ENCODE data around the gene SCYGR4. TPM values are rescaled to one million over a fixed set of nuclear protein-coding genes. Genes with fewer than 3 reads are reported as not detected.

SCYGR4 gene
- total and polyA plus RNA-seq, 9 of the 15 experiments (the other 6 are each of a cell fraction or from before 2014, with no cell fraction given) = 0.09 TPM; not detected in 8

DNA sequence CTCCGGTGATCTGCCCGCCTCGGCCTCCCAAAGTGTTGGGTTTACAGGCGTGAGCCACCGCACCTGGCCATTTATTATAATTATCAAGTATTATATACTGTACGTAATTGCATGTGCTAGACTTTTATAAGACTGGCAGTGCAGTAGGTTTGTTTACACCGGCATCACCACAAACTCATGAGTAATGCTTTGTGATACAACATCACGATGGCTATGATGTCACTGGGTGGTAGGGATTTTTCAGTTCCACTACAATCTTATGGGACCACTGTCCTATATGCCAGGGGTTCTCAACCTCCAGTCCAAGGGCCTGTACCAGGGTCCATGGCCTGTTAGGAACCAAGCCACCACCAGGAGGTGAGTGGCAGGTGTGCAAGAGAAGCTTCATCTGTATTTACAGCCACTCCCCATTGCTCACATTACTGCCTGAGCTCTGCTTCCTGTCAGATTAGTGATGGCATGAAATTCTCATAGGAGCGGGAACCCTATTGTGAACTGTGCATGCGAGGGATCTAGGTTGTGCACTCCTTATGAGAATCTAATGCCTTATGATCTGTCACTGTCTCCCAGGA lies 9.4 kb downstream of the SCYGR4 start:
- ATAC-seq (no peak), DNase-seq (ENCODE audit: extremely low read depth in 1 of 4, low spot score in 3 of 4) (no peak), FAIRE-seq (no peak)
- no peak overlapping the region for H3K4me2 ChIP-seq (ENCODE audit: insufficient read depth, low read length)
- no peak overlapping the region for H2AFZ ChIP-seq (ENCODE audit: low read depth, low read length)
- BruUV-seq (replicated peaks) = no TSS peak
- no peaks in the 10 kb centered on the region for H3K36me3 ChIP-seq (ENCODE audit: control insufficient read depth, insufficient read depth, low read length)
- no peaks in the 10 kb centered on the region for H3K4me1 ChIP-seq (replicated peaks in 1 of 2; ENCODE audit: control insufficient read depth in 2 of 2, insufficient read depth in 2 of 2, low read length in 2 of 2)
- no peak overlapping the region for H3K27ac ChIP-seq (ENCODE audit: extremely low read depth, low read depth, low read length)
- H3K9me1 ChIP-seq (ENCODE audit: control insufficient read depth, insufficient read depth, low read length) = no peaks in the 10 kb centered on the region
- CTCF ChIA-PET (ENCODE audit: low intra/inter-chr PET ratio) = no interaction called here
- H3K4me3 ChIP-seq = no peak overlapping the region
- TF ChIP-seq, protein P1, sequence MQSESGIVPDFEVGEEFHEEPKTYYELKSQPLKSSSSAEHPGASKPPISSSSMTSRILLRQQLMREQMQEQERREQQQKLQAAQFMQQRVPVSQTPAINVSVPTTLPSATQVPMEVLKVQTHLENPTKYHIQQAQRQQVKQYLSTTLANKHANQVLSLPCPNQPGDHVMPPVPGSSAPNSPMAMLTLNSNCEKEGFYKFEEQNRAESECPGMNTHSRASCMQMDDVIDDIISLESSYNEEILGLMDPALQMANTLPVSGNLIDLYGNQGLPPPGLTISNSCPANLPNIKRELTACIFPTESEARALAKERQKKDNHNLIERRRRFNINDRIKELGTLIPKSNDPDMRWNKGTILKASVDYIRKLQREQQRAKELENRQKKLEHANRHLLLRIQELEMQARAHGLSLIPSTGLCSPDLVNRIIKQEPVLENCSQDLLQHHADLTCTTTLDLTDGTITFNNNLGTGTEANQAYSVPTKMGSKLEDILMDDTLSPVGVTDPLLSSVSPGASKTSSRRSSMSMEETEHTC (IDR thresholded peaks at IDR 0.05) = no peak
- TF ChIP-seq CREBBP (IDR thresholded peaks at IDR 0.05; ENCODE audit: low read depth, low read length) (no peak), ZEB2 (IDR thresholded peaks at IDR 0.05) (no peak), SMARCA4 (IDR thresholded peaks at IDR 0.05) (no peak), ZC3H4 (CRISPR knock-in tag; IDR thresholded peaks at IDR 0.05; ENCODE audit: borderline replicate concordance) (no peak), FOXJ2 (tag; IDR thresholded peaks at IDR 0.05) (no peak), RFX1 (IDR thresholded peaks at IDR 0.05) (no peak), ZNF436 (CRISPR knock-in tag; IDR thresholded peaks at IDR 0.05) (no peak), PRPF4 (IDR thresholded peaks at IDR 0.05; ENCODE audit: insufficient read depth, low read depth, low read length, poor library complexity, severe bottlenecking) (no peak), ARNT (IDR thresholded peaks at IDR 0.05) (no peak), SMAD4 (CRISPR knock-in tag; conservative IDR thresholded peaks at IDR 0.05) (no peak), ZNF57 (CRISPR knock-in tag; IDR thresholded peaks at IDR 0.05) (no peak), ELF4 (CRISPR knock-in tag; IDR thresholded peaks at IDR 0.05) (no peak)
- TF ChIP-seq, protein P2, sequence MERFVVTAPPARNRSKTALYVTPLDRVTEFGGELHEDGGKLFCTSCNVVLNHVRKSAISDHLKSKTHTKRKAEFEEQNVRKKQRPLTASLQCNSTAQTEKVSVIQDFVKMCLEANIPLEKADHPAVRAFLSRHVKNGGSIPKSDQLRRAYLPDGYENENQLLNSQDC (CRISPR knock-in tag; IDR thresholded peaks at IDR 0.05) = no peak
- TF ChIP-seq, protein P3, sequence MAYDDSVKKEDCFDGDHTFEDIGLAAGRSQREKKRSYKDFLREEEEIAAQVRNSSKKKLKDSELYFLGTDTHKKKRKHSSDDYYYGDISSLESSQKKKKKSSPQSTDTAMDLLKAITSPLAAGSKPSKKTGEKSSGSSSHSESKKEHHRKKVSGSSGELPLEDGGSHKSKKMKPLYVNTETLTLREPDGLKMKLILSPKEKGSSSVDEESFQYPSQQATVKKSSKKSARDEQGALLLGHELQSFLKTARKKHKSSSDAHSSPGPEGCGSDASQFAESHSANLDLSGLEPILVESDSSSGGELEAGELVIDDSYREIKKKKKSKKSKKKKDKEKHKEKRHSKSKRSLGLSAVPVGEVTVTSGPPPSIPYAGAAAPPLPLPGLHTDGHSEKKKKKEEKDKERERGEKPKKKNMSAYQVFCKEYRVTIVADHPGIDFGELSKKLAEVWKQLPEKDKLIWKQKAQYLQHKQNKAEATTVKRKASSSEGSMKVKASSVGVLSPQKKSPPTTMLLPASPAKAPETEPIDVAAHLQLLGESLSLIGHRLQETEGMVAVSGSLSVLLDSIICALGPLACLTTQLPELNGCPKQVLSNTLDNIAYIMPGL (CRISPR knock-in tag; IDR thresholded peaks at IDR 0.05) = no peak
- H3K27me3 ChIP-seq (ENCODE audit: control insufficient read depth in 2 of 2, insufficient read depth in 2 of 2, low read length in 2 of 2) = peaks cover 5 to 20% of the 10 kb centered on the region in 2 experiments; a peak in 4 of 5 replicates
- in situ Hi-C loops (cut with MboI) = no loop called here
- POLR2A ChIA-PET = interaction anchor here (0.6 kb wide), 1 partner anchor 238 kb away, joined by 3 read pairs; no protein-coding TSS in a partner anchor
- 2% methylated on average over 10 of the region's 10 CpGs for WGBS (ENCODE audit: insufficient coverage, low coverage, missing lambda C conversion rate)
- intact Hi-C loops (cut with micrococcal nuclease) = no loop called here
- H3K9me3 ChIP-seq (replicated peaks; ENCODE audit: control insufficient read depth, insufficient read depth, low read depth, low read length) = no peaks in the 10 kb centered on the region
- no peaks in the 10 kb centered on the region for H3K79me2 ChIP-seq (ENCODE audit: control insufficient read depth, insufficient read depth, low read length)
- no peaks in the 10 kb centered on the region for H4K20me1 ChIP-seq (replicated peaks; ENCODE audit: control insufficient read depth, insufficient read depth, low read length)
- H3K9ac ChIP-seq (ENCODE audit: insufficient read depth in 1 of 2, low read depth in 2 of 2, low read length in 2 of 2) = no peak overlapping the region

Measured in K562 (cell line).